ENCODE measurements around the gene RGS12. TPM values are rescaled to one million over a fixed set of nuclear protein-coding genes. Genes with fewer than 3 reads are reported as not detected.

The RGS12 gene
- total RNA-seq, 1 donor from 2014 or later, result 29.6 TPM

GRCh38 chr4:3328814-3329663 is 36.2 kb downstream of the RGS12 start:
- DNase-seq (ENCODE audit: low spot score), result no peak

DNA sequence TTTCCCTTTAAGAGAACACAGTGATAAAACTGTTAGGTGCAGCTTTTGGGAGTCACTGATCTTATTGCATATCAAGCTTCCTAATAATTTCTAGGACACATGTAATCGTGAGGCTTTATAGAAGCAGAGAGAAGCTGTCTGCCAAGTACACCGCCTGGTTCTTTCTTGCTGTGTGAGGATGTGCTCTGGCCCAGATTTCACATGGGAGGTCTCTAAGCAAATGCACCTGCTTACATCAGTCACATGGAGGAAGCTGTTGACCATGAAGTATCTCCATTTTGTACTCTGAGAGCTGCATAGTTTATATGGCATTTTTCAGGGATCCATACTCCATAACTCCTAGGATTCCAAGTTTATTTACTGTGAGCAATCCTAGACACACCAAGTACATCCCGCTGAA is 37.1 kb downstream of the RGS12 start:
- DNase-seq (ENCODE audit: low spot score), result no peak

GRCh38 chr4:3330707-3331106 is 37.9 kb downstream of the RGS12 start:
- DNase-seq (ENCODE audit: low spot score), result no peak

DNA sequence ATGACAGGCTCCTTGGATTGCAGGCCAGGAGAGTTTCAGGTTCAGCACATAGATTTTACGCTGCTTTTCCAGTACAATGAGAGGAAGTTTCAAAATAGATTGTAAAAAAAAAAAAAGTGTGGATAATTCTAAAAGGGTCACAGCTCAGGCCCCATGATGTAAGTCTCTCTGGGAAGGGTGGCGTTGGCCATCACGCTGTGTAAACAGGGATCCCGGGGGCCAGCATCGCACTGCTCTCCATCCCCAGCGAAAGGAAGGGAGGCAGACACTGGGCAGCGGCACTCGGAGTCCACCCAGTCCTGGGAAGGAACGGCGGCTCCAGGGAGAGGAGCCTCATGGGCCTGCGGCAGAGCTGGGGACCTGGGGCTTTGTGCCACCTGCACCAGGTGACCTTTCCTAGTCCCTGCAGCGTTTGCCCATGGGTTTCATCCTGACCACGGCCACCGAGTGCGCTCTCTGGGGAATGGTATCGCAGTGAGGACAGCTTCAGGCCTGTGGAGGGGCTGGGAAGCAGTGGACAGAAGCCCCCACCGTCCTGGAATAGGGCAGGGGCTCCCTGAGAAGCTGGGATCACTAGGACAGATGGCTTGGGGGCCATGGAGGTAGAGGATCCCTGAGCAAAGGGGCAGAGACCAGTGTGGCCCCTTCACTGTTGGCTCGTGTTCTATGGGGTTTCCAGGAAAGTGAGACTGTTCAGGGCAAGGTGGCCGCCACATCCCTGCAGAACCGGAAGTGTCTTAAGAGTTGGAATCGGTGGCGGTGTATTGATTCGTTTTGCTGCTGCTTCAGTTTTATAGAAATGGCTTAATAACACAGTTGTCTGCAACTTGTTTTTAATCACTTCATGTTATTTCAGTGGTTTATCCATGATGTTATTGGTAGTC is 38.9 kb downstream of the RGS12 start:
- no peak for DNase-seq (ENCODE audit: low spot score)

DNA sequence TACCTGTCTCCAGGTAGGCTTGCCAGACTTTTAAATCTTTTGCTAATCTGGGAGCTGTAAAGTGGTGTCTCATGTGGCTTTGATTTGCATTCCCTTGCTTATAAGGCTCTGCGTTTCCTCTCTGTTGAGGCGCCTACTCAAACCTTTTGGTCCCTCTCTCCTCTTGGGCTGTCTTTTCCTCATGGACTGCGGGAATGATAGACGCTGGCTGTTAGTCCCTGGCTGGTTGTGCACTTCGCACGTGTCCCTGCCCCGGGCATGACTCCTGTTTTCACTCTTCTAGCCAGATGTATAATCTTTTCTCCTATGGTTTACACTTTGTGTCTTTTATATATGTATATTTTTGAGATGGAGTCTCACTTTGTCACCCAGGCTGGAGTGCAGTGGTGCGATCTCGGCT is 39.7 kb downstream of the RGS12 start:
- no peak for DNase-seq (ENCODE audit: low spot score)

GRCh38 chr4:3334316-3334715 is 41.5 kb downstream of the RGS12 start:
- no peak for DNase-seq (ENCODE audit: low spot score)

- no peak for DNase-seq (ENCODE audit: low spot score)
Observed at GRCh38 chr4:3335385-3335784, 42.6 kb downstream of the RGS12 start.

DNA sequence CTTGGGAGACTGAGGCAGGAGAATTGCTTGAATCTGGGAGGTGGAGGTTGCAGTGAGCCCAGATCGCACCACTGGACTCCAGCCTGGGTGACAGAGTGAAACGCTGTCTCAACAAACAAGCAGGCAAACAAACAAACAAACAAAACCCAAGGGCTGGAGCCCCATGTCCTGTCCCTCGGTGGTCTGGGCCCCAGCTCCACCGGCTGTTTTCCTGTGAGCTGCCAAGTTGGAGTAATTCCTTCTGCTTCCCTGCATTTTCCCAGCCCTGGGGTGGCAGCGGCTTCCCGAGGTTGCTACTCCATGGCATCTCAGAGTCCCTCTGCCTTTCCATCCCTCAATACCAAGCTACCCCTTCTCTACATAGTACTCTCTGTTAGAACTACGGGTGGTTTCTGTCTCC is 43.2 kb downstream of the RGS12 start:
- DNase-seq (ENCODE audit: low spot score), result no peak

DNA sequence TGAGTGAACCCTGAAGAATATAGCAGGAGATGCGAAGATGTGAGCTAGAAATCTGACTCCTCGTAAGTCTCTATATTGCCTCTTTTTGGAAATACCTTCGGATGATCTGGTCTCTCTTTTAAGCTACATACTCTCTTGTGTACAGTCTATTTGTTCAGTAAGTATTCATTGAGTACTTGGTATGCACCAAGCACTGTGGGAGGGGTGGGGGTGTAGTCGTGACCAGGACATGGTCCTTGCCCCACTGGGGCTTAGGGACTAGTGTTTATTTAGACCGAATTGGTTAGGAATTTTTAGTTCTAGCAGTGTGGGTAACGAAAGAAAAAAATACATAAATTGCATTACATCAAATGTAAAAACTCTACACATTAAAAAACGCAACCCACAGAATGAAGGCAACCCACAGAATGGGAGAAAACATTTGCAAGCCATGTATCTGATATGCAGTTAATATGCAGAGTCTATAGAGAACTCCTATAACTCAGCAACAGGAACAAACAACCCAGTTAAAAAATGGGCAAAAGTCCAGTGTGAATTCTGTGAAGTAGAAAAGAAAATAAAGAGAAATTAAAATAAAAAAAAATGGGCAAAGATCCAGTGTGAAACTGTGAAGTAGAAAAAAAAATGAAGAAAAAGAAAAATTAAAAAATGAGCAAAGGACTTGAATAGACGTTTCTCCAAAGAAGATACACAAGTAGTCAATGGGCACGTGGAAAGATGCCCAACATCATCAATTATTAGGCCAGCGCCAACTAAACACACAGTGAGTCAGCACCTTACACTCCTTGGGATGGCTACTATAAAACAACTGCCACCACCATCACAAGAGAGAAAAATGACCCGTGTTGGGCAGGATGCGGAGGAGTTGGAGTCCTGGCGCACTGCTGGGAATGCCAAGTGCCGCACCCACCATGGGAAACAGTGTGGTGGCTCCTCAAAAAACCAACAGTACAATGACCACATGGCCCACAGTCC is 43.8 kb downstream of the RGS12 start:
- DNase-seq (ENCODE audit: low spot score), result no peak

GRCh38 chr4:3337357-3337732 is 44.5 kb downstream of the RGS12 start:
- DNase-seq (ENCODE audit: low spot score), result no peak

DNA sequence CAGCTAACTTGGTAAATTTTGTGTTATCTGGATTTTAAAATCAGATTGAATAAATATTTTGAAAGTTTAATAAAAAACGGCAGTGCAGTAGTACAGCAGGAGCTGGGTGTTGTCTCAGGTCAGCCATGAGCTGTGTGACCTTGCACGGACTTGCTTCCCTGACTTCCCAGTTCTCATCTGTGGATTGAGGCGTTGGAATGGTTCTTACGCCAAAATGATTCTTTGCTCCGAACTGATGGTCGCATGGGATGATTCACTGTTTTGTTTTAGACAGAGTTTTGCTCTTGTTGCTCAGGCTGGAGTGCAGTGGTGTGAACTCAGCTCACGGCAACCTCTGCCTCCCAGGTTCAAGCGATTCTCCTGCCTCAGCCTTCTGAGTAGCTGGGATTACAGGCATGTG is 45.0 kb downstream of the RGS12 start:
- no peak for DNase-seq (ENCODE audit: low spot score)

DNA sequence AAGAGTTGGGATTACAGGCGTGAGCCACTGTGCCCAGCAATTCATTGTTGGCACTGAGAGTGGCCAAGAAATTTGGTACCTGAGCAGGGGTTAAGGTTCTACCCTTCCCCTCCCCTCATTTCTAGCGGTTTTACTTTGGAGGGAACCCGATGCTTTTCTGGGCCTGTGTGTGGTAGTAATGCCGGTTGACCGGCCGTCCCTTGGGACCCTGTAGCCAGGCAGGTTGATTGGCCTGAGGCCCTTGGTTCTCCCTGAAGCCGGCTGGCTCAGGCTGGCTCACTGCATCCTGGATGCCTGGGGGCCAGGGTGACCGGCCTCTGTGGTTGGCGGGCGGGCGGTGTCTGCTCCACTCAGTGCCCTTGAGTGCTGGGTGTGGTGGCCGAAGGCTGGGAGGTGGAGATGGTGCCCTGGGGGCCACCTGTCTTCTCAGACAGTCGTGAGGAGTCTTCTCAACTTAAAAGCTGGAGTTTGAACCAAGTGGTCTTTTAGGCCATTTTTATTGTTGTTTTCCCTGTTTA is 45.6 kb downstream of the RGS12 start:
- no peak for DNase-seq (ENCODE audit: low spot score)

GRCh38 chr4:3338976-3339531 is 46.2 kb downstream of the RGS12 start:
- no peak for DNase-seq (ENCODE audit: low spot score)

GRCh38 chr4:3339577-3339976 is 46.8 kb downstream of the RGS12 start:
- no peak for DNase-seq (ENCODE audit: low spot score)

- no peak for DNase-seq (ENCODE audit: low spot score)
Observed at GRCh38 chr4:3340038-3340699, 47.3 kb downstream of the RGS12 start.

GRCh38 chr4:3340700-3341083 is 47.9 kb downstream of the RGS12 start:
- DNase-seq (ENCODE audit: low spot score), result no peak

DNA sequence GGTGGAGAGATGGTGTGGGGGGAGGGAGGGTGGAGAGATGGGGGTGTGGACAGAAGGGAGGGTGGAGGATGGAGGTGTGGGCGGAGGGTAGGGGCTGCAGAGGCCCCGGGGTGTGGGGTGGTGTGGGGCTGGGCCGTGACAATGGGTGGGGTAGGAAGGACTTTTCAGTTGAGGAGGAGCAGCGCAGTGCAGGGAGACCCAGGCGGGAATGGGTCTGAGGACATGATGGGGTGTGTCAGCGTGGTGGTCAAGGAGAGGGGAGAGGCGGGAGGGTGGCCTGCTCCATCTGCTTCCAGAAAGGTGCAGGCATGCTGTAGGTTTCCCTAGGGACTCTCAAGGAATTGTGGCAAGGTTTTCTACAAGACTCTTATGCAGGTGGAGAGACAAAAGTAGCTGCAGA is 48.9 kb downstream of the RGS12 start:
- DNase-seq (ENCODE audit: low spot score), result no peak

DNA sequence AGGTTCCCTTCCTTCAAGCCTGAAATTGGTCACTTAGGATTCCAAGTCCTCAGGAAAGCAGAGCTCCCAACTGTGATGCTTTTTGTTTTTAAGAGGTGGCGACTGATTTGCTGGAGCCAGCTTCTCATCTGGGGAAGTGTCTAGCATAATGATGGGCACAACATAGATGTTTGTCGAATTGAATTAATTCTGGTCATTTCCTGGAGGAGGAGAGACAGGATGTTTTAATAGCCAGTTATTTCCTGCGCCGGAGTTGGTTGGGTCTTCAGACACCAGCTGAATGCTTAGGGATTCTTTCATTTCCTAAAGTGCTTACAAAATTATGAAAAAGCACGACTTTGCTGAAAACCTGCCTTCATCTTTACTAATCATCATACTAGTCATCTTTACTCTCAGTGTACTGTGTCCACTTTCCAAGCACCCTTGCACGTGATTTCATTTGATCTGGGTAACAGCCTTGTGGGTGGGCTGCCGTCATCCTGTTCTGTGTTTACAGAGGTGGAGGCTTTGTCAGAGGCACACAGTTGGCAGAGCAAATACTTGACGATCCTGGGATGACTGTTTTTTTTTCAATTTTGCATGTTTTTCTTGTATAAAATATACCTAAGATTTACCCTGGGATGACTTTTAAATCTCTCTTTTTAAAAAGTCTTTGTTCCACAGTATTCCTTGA is 49.5 kb downstream of the RGS12 start:
- DNase-seq (ENCODE audit: low spot score), result no peak

Measured in umbilical cord (tissue), 2 donors.